Stimulated activated CD4-positive, alpha-beta T cell treated with anti-CD3 and anti-CD28 coated beads, Interleukin-4, amount 100 ng/mL, for 1 hour (primary cell): ENCODE measurements around the gene UNKL.
"Not testable (repeated sequence)": the region's sequence is repeated elsewhere in the genome, so short reads cannot be mapped to it uniquely, and the experiment has no call there.

Experiments
- DNase-seq: peaks from one replicate; pipeline ENCODE4 v3.0.0-alpha.2; 2020

Gene UNKL

DNA sequence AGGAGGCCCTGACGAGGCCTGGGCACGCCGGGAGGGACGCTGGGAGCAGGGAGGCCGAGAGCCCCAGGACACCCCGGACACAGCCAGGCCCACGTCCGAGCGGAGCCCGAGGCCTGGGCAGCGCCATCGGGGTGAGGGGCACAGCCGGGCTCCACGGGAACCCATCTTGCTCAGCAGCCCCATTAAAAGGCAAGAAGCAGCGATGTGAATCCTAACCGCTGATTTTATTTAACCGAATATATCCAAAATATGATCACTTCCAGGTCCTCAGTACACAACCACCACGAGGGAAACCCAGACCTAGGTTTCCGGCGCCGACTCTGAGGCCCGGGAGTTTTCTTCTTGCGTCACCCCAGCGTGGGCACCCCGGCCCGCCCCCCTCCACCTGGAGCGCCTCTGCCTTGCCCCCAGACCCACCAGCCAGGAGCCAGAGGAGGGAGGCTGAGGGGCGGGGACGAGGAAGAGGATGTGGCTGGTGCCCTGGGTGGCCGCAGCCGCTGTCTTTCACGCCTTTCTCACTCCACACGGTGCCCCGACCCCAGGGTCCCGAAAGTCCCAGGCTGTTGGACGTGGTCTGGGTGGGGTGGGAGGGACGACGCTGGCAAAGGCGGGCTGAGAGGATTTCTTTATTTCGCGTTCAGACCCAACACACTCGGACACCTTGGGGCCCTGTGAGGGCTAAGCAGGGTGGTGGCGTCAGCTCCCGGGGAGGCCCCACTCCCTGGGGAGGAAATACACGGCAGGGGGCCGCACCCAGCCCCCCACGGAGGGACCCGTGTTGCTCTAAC is 30.4 kb upstream of the UNKL start:
- DNase-seq: no peak

DNA sequence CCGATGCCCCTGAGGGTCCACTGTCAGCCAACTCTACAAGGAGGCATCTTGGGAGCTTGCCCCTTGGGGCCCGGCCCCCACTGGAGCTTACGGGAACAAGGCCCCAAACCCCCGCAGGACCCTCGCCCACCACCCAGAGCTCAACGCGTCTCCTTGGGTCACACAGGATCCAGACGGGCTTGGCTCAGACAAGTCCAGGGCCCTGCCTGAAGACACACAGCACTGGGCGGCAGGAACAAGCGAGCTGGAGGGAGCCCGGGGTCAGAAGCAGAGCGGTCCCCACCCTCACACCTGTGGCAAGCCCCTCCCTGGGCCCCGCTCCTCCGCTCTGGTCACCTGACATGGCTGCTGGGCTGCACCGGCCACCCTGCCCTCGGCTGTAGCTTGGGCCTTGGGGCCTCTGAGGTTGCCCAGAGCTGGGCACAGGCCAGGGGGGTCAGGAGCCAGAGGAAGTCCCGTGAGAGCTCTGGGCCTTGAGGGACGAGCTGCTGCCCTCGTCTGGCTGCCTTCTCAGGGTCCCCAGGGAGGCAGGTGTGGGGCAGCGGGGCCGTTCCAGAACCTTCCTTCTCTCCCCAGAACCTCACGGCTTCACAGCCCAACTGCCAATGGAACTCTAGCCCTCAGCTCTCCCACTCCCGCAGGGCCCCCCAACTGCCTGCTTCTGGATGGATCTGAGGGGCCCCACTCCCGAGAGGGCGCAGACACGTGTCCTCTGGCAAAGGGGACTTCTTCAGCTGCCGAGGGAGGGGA is 29.7 kb upstream of the UNKL start, which contains the start of gene CCDC154:
Gene CCDC154, minus strand, starts transcription at position 577 of the 750 bp plus-strand sequence. Its CDS starts 234 bp downstream, at position 343.
- DNase-seq: no peak

DNA sequence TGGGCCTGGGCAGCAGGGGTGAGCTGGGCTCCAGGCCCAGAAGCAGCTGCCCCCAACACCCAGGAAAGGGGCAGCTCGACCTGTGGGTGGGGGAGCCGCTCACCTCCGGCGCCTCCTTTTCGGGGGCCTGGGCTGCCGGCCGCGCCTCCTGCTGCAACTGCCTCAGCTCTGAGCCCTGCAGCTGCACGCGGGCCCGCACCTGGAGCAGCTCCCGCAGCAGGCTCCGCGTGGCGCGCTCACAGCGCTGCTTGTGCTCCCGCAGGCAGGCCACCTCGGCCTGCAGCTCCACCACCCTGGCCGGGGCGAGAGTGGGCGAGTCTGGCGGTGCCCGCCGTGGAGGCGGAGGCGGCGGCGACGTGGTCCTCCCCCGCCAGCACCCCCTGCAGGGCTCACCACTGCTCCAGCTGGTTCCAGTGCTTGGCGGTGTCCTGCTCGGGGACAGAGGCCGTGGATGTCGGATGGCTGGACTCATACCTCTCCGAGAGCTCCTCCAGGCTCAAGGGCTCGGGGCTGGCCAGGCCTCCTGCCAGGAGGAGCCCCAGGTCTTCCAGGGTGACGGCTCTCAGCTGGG is 29.0 kb upstream of the UNKL start:
- DNase-seq: no peak

DNA sequence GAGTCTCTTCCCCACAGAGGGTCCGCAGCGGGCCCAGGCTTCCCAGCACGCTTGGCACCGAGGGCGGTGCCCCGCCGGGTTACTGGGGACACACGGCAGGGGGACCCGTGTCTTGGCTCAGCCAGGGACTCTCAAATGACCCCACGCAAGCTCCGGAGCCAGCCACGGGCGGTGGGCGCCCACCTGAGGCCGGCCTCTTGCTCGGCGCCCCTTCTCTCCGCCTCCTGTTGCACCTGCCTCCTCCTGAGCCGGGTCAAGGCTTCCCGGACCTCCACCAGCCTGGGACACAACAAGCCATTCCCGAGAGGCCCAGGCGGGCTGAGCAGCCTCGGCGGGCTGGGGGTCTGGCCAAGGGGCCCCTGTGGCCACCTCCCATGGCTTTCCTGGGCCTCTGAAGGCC is 28.2 kb upstream of the UNKL start:
- DNase-seq: no peak

DNA sequence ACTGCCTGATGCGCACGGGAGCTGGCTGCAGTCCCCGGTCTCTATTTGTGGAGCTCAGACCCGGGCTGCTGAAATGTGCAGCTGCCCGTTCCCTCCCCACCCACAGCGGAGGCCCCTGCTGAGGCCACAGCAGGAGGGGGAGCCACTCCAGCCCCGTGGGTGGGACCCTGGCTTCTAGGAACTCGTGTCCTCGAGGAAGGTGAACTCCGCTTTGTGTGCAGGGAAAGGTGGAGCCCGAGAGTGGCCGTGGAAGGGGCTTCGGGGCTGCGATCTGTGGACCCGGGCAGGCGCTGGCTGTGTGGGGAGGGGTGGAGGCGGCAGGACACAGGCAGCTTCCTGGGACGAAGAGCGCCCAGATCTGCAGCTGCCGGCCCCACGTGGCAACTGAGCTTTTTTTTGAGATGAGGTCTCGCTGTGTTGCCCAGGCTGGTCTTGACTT is 26.9 kb upstream of the UNKL start:
- no peak for DNase-seq

DNA sequence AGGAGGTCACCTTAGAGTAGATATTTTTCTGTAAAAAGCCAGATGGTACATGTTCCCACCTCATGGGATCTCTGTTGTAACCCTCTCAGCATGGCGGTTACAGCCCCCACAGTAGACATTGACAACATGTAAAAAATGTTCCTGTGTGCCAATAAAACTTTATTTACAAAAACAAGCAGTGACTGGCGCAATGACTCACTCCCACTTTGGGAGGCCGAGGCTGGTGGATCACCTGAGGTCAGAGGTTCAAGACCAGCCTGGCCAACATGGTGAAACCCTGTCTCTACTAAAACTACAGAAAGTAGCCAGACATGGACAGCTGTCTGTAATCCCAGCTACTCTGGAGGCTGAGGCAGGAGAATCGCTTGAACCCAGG is 25.2 kb upstream of the UNKL start:
- DNase-seq: not testable (repeated sequence)

DNA sequence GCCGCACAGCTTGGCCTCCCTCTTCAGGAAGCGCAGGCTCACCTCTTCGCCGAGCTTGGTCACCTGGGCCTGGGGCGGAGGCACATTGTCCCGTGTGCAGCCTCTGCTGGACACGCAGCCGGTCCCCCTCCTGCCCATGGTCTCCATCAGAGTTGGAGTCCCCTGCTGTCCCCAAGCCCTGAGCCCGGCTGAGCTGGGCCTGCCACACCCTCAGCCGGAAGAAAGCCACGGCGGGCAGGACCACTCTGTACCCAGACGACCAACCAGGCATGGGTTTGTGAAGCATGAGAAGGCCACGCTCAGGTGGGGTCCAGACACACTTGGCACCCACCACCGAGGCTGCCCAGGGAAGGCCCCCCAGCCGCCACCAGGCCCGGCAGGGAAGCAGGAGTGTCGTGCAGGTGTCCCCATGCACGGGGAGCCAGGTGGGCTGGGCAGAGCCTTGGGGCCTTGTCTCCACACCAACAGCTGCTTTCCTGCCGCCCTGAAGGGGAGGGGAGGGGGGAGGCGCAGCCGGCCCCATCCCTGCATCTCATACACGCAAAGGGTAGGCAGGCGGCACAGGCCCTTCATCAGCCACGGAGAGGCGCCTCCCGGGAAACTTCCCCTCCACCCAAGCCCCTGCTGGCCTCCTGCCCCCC is 24.7 kb upstream of the UNKL start:
- DNase-seq: no peak

DNA sequence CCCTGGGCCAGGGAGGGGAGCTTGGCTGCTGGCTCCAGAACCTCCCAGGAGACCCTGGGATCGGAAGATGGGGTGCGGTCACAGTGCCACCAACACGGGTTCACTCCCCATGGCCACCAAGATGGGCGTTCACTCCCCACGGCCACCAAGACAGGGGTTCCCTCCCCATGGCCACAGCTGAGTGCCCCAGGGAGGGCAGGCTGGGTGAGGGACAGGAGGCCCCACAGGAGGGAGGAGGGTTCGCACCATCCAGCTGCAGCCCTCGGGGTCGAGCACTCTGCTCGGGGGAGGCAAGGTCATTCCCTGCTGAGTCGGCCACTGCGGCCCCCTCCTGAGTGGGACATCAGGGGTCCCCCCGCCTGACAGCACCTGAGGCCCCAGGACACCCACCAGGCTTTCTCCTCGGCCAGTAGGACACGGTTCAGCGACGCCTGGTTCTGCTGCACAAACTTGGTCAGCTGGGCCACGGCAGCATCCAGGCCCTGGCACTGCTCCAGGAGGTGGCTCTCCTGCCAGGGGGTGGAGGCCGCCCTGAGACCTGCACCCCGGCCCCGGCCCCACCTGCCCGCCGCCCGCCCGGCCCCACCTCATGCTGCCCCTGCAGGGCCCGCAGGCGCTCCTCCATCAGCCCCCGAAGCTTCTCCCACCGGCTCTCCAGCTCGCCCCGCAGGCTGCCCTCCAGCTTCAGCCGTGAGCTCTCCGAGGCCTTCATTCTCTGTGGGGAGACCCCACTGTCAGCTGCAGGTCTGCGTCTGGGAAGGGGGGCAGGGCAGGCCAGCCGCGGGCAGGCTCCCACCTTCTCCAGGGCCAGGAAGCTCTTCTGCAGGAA is 23.9 kb upstream of the UNKL start:
- DNase-seq: no peak

DNA sequence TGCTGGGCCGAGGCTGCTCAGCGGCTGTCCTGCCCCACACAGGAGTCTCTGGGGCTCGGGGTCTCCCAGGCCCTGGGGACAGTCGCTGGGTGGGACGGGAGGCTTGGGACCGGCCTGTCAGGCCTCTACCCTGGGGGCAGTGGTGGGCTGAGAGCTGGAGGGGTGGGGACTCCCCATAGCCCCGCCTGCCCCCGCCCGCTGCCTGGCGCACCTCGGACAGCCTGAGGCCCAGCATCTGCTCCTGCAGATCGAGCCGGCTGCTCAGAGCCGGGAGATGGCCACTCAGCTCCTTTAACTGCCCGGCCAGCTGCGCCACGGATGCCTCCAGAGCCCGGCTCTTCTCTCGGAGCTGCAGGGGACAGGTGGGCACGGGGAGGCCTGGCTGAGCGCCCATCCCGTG is 23.1 kb upstream of the UNKL start:
- no peak for DNase-seq

DNA sequence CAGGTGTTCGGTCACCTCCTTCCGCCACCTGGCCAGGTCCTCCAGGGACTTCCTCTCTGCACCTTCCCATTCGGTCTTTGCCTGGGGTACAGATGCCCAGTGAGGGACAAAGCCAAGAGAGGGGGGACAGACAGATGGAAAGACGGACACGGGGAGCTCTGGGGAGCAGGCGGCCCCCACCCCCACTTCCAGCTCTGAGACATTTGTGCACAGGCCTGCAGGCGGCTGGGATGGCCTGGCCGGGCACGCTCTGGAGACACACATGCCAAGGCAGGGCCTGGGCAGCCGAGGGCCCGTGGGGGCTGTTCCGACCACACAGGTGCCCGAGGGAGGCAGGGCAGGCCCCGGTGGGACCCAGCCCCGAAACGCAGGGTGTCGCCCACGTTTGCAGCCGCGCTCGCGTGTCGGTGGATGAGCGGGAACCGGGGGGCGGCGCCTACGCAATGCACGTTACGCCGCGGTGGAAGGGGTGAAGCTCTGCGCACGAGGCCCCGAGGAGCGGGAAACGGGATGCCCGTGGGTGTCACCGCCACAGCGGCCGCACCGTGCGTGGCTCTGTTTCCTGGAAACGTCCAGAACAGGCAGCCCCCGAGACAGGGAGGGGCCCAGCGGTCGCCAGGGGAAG is 22.3 kb upstream of the UNKL start:
- no peak for DNase-seq

DNA sequence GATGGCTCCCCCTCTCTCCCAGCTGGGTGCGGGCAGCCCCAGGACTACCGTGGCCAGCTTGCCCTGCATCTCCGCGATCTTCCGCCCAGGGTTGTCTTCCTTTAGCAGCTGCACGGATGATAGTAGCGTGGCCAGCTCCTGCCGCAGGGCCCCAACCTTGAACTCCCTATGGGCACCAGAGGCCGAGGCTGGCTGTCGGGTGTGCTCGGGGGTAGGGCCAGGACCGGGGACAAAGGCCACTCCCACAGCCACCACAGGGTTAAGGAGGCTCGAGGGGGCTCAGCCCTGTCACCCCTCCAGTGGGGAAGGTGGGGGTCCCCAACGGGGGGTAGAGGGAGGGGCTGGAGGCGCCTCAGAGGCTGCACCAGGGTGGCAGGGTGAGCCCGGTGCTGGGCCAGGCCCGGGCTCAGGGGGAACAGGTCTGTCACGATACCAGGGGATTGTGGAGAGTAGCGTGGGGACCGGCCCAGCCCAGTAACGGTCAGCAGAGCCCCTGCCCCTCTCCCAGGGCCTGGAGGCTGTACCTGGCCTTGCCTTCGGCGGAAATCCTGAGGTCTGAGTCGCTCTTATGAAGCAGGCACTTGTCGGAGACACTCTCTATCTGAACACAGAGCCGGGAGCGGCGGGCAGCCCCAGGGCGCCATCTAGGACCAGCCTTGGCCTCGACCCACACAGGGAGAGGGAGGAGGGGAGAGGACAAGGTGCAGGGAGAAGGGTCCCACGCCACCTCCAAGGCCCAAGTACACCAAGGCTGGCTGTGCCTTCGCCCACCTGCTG is 21.6 kb upstream of the UNKL start:
- DNase-seq: no peak

DNA sequence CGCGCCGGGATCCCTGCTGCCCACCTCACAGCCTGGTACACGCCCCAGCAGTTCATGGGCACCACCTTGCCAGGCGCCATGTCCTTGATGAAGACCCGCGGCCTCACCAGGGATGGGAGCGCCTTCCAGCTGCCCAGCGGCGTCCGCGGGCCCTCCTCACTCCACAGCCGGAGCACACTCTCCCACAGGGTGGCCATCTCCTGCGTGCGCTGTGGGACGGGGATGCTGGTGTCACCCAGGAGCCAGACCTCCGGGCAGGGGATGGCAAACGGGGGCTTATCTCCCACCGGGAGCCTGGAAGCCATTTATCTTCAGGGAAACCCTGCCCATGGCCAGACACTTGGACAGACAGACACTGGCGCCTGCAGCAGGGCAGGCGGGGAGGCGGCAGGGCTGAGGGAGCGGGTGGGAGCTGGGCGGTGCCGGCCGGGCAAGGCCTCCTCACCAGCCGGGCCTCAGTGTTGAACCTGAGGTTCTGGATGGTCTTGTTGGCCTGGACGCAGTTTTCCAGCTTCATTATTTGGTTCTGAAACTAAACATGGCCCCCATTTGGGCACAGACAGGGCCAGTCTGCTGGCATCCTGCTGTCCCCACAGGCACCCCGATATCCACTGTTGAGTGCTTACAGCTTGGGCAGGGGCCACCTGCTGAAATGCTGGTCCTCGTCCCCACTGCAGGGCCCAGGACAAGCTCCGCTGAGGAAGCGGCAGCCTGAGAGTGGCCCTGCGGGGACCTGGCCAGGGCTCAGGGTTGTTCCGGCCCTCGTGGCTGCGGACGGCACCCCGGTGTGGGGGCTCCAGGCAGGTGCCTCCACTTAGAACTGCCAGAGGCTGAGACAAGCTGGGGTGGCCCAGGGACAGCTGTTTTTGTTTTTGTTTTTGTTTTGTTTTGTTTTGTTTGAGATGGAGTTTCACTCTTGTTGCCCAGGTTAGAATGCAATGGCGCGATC is 20.4 kb upstream of the UNKL start:
- DNase-seq: no peak

DNA sequence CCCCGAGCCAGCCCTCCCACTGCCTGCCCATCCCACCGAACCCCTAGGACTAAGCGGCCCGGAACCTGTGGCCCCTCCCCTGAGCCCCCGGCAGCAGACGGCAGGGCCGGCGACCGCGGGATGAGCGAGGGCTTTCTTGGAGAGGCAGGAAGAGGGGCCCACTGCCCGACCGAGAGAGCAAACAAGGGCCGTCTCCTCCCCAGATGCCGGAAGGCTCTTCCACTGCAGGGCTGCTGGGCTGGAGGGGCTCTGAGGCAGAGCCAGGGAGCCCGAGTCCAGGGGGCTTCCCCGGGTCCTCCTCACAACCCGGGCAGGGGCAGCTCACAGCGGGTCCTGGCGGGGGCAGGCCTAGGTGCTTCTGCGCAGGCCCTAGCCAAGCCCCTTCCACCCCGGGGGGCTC is 19.3 kb upstream of the UNKL start:
- DNase-seq: no peak

DNA sequence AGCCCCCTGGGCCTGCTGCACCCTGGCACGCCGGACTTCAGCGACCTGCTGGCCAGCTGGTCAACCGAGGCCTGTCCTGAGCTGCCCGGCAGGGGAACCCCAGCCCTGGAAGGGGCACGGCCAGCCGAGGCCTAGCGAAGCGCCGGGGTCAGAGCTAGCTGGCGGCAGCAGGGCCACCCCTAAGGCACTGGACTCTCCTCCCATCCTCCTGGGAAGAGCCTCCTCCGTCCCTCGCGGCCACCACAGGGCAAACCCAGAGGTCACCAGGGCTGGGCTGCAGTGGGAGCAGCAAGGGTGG is 18.7 kb upstream of the UNKL start:
- no peak for DNase-seq

DNA sequence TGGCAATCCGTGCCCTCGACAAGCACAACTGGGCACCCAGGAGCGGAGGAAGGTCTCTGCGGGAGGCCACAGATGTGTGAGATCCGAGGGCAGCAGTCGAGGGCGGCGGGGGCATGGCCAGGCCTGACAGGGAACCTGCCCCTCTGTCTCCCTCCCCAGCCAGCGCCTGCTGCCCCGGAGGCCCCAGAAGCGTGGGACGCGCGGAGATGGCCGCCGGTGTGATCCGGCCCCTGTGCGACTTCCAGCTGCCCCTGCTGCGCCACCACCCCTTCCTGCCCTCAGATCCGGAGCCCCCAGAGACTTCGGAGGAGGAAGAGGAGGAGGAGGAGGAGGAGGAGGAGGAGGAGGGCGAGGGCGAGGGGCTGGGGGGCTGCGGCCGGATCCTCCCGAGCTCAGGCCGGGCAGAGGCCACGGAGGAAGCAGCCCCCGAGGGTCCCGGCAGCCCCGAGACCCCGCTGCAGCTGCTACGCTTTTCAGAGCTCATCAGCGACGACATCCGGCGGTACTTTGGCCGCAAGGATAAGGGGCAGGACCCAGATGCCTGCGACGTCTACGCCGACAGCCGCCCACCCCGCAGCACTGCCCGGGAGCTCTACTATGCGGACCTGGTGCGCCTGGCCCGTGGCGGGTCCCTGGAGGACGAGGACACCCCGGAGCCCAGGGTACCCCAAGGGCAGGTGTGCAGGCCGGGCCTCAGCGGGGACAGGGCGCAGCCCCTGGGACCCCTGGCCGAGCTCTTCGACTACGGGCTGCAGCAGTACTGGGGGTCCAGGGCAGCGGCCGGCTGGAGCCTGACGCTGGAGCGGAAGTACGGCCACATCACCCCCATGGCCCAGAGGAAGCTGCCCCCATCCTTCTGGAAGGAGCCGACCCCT is 18.1 kb upstream of the UNKL start:
- no peak for DNase-seq

DNA sequence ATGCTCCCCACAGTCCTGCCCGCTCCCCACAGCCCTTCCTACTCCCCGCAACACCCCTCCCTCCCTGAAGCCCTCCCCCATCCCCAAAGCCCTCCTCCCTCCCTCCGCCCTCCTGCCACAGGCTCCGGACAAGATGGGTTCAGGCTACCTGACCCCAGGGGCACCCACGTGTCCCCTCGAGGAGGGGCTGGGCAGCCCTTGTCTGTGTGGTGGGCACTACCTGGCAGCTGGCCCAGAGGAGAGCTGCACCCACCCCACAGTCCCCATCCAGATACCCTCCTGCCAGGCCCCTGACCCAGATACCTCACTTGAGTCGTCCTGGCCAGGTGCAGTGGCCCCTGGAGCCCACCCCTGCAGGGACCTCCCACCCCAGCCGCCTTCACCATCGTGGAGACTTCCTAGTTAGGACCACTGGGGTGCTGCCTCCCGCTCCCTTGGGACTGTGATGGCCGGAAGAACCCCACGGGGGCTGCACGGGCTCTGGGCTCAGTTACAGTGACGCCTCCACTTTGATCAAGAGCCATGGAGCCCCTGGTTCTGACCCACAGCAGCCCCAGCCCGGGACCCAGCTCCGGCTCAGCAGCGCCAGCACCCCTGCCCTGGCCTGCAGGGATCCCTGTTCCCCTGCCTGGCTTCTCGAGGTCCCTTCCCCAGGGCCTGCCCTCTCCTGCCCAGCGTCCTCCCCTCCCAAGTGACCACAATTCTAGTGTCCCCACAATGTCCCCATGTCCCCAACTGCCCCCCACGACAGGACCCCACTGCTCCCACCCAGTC is 17.2 kb upstream of the UNKL start:
- DNase-seq: no peak

DNA sequence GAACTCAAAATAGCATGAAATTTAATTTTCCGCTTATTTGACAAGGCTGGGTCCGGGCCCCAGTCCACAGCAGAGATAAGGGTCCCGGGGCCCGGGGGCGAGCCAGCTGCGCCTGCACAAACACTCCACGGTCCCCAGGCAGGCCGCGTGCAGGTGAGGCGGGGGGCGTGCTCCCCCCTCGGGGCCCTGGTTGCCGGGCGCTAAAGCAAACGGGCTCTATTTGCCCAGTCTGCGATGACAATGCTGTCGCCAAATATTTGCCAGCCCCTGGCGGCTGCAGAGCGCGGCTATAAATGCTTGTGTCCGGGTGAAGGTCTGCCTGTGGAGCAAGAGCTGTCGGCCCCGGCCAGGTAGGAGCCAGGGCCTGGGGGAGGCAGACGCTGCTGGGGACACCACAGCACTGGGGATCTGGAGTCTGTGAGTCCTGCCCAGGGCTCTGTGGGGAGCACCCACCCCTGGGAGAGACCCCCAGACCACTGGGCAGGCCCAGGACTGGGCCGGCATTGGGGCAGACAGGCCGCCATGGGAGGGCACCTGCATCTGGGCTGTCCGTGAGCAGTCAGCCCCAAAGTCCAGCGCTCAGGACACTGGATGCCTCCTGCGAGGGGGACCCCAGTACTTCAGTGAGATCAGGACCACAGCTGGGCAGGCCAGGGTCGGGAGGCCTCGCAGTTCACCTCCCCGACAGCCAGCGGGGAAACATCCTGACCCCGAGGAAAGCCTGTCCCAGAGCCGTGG is 16.4 kb upstream of the UNKL start, which contains the start of gene PERCC1:
Gene PERCC1, plus strand, starts transcription at position 320 of the 738 bp plus-strand sequence. CDS start 1,516 bp downstream, outside the sequence.
- DNase-seq: no peak
